Chondrocyte (in vitro differentiated cells): ENCODE data around the gene SLC6A13. TPM values are rescaled to one million over a fixed set of nuclear protein-coding genes. Genes with fewer than 3 reads are reported as not detected.

ENCODE experiments used
- DNase-seq: peaks from one replicate; pipeline ENCODE4 v3.0.0; 2021; ENCODE audit warnings: mixed read lengths, low spot score
- H3K27ac Mint-ChIP-seq: one replicate; pipeline ENCODE4 v1.8.0; 2021; ENCODE audit warnings: mild to moderate bottlenecking, moderate library complexity, mixed read lengths; ENCODE audit not compliant: unreplicated experiment
- H3K27me3 Mint-ChIP-seq: 2 replicates; pipeline ENCODE4 v1.8.0; 2021; ENCODE audit warnings: low read depth, mixed read lengths
- H3K36me3 Mint-ChIP-seq: 2 replicates; pipeline ENCODE4 v1.8.0; 2021; ENCODE audit warnings: low read depth, mixed read lengths
- H3K4me1 Mint-ChIP-seq: 2 replicates; pipeline ENCODE4 v1.8.0; 2021; ENCODE audit warnings: low read depth, mild to moderate bottlenecking, mixed read lengths
- H3K4me3 Mint-ChIP-seq: one replicate; pipeline ENCODE4 v1.8.0; 2021; ENCODE audit warnings: mild to moderate bottlenecking, moderate library complexity, mixed read lengths; ENCODE audit not compliant: unreplicated experiment
- H3K9me3 Mint-ChIP-seq: 2 replicates; pipeline ENCODE4 v1.8.0; 2021; ENCODE audit warnings: low read depth, mixed read lengths
- total RNA-seq: library from RNA; stranded (reverse); gene quantifications from 3 replicates; pipeline ENCODE4 v1.2.1, GENCODE V29; 2021
- TF ChIP-seq, protein P1 (sequence below): fragments of 200-600 bp; sonication (generic); IDR thresholded peaks from 2 replicates; pipeline ENCODE4 v1.5.0; 2021; ENCODE audit warnings: antibody characterized with exemption, mild to moderate bottlenecking, moderate library complexity

Gene SLC6A13
- total RNA-seq, 1 donor from 2014 or later: 0.37 TPM

DNA sequence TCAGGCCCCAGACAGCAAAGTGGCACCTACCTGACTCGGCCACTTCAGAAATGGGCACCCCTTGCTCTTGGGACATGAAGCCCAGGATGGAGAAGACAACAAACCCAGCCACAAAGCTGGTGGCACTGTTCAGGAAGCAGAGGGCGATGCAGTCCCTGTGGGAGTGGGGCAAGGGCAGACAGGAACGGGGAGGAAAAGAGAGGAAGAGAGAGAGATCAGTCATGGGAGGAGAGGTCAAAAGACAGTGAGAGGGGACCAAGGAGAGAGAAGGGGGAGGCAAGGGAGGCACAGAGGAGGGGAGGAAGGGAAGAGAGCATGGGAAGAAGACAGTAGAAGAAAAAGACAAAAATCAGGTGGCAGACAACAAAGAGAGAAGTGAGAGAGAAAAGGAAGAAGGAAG lies 65.3 kb downstream of the SLC6A13 start:
- H3K4me3 Mint-ChIP-seq: no peak overlapping the region
- TF ChIP-seq, protein P1, sequence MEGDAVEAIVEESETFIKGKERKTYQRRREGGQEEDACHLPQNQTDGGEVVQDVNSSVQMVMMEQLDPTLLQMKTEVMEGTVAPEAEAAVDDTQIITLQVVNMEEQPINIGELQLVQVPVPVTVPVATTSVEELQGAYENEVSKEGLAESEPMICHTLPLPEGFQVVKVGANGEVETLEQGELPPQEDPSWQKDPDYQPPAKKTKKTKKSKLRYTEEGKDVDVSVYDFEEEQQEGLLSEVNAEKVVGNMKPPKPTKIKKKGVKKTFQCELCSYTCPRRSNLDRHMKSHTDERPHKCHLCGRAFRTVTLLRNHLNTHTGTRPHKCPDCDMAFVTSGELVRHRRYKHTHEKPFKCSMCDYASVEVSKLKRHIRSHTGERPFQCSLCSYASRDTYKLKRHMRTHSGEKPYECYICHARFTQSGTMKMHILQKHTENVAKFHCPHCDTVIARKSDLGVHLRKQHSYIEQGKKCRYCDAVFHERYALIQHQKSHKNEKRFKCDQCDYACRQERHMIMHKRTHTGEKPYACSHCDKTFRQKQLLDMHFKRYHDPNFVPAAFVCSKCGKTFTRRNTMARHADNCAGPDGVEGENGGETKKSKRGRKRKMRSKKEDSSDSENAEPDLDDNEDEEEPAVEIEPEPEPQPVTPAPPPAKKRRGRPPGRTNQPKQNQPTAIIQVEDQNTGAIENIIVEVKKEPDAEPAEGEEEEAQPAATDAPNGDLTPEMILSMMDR: no peak
- peaks cover 11% of the 10 kb centered on the region for H3K4me1 Mint-ChIP-seq
- no peaks in the 10 kb centered on the region for H3K9me3 Mint-ChIP-seq
- DNase-seq: peak; percentile 33
- H3K27ac Mint-ChIP-seq: no peak overlapping the region
- H3K36me3 Mint-ChIP-seq: no peaks in the 10 kb centered on the region
- peaks cover 54% of the 10 kb centered on the region for H3K27me3 Mint-ChIP-seq

DNA sequence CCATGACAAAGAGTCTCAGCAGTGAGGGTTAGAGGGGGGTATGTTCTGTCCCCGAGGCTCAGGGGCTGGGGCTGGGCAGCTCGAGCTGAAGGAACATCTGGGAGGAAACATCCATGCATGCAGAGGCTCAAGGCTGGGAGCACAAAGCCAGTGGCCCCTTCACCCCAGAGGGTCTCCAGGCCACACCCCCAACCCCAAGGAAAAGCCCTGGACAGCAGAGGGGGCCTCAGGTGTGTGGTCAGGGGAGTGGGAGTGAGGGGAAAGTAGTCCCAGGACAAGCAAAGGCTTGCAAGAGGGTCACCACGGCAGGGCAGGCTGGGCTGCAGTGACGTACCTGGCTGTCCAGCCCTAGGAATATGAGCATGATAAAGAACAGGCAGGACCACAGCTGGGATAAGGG lies 66.2 kb downstream of the SLC6A13 start:
- TF ChIP-seq, protein P1: no peak
- Mint-ChIP-seq H3K36me3 (no peaks in the 10 kb centered on the region), H3K27ac (no peak overlapping the region), H3K4me1 (peaks cover 11% of the 10 kb centered on the region), H3K27me3 (peaks cover 52% of the 10 kb centered on the region), H3K9me3 (no peaks in the 10 kb centered on the region), H3K4me3 (no peak overlapping the region)
- DNase-seq: peak; percentile 53

DNA sequence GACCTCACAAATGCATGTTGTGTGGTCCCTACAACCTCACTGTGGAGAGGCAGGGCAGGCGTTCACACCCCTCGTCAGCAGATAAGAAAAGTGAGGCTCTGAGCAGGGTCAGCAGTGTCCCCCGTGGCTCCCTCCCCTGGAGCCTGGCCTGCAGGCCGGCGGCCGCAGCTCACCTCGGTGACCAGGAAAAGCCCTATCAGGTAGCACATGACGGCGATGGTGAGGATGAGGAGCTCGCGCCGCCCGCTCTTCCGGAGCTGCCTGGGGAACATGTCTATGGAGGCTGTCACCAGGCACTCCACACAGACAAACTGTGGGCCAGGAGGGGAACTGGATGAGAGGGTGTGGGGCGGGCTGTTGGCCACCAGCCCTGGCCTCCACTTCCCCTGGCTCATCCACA lies 66.7 kb downstream of the SLC6A13 start:
- peak; percentile 54 for DNase-seq
- Mint-ChIP-seq H3K9me3 (no peaks in the 10 kb centered on the region), H3K4me1 (peaks cover 11% of the 10 kb centered on the region), H3K27me3 (peaks cover 47% of the 10 kb centered on the region), H3K4me3 (no peak overlapping the region), H3K27ac (no peak overlapping the region), H3K36me3 (no peaks in the 10 kb centered on the region)
- TF ChIP-seq, protein P1: no peak

DNA sequence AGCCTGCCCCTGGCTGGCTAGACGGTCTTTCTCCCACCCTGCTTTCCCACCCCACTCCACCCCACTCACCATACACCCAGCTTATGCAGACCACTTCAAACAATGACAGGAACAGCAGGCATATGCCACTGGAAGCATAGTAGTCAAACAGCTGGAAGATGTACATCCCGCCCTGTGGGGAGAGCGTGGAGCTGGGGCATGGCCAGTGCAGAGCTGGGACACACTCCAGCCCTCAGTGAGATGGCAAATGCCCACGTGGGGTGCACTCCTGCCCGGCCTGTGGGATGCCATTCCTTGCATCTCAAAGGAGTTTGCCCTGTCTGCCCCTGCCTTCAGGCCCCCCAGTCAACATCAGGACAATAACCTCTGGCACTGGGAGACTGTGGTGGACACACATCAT lies 67.5 kb downstream of the SLC6A13 start:
- Mint-ChIP-seq H3K9me3 (no peaks in the 10 kb centered on the region), H3K4me1 (peaks cover 11% of the 10 kb centered on the region), H3K4me3 (no peak overlapping the region), H3K27me3 (peaks cover 46% of the 10 kb centered on the region), H3K27ac (no peak overlapping the region), H3K36me3 (no peaks in the 10 kb centered on the region)
- TF ChIP-seq, protein P1: no peak
- DNase-seq: peak; percentile 62

DNA sequence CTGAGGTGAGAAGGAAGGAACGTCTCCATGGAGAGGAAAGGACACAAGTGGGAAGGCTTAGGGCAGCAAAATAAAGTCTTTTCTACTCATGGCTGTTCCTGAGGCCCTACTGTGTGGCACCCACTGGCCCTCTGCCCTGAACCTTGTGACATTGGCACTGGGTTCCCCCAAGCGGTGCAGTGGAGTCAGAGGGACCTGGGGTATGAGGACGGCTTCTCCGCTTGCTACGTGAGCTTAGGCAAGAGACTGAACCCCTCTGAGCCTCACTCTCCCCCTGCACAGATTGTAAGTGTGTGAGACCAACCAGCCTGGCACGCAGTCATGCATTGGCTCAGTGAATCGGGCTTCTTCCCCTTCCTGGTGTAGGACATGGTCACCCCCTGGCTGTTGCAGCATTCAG lies 68.4 kb downstream of the SLC6A13 start:
- H3K4me3 Mint-ChIP-seq: no peak overlapping the region
- H3K27me3 Mint-ChIP-seq: peaks cover 44% of the 10 kb centered on the region
- TF ChIP-seq, protein P1: no peak
- H3K36me3 Mint-ChIP-seq: no peaks in the 10 kb centered on the region
- no peaks in the 10 kb centered on the region for H3K9me3 Mint-ChIP-seq
- DNase-seq: peak; percentile 56
- no peak overlapping the region for H3K27ac Mint-ChIP-seq
- H3K4me1 Mint-ChIP-seq: peaks cover 6% of the 10 kb centered on the region
